Mucosa of rectum (tissue), 2 donors: Measurements from ENCODE around the gene CREB5.
"Not testable (repeated sequence)": the region's sequence is repeated elsewhere in the genome, so short reads cannot be mapped to it uniquely, and the experiment has no call there.

Experiments used
- H3K27ac ChIP-seq, 2 donors: one replicate each; pipeline ENCODE4 v1.7.0; 2013; ENCODE audit warnings: inconsistent platforms in 2 of 2, low read depth in 2 of 2, low read length in 2 of 2
- H3K27me3 ChIP-seq, 2 donors: one replicate each; pipeline ENCODE4 v1.7.0; 2013; ENCODE audit warnings: low read length in 2 of 2; ENCODE audit not compliant: control insufficient read depth in 2 of 2, insufficient read depth in 2 of 2
- H3K36me3 ChIP-seq, 2 donors: one replicate each; pipeline ENCODE4 v1.7.0; 2013; ENCODE audit warnings: low read length in 2 of 2; ENCODE audit not compliant: control insufficient read depth in 2 of 2, insufficient read depth in 2 of 2
- H3K4me1 ChIP-seq, 2 donors: one replicate each; pipeline ENCODE4 v1.7.0; 2013; ENCODE audit warnings: low read length in 2 of 2, mild to moderate bottlenecking in 1 of 2; ENCODE audit not compliant: control insufficient read depth in 2 of 2, insufficient read depth in 2 of 2
- H3K4me3 ChIP-seq, 2 donors: one replicate each; pipeline ENCODE4 v1.7.0; 2013; ENCODE audit warnings: low read length in 2 of 2
- H3K9ac ChIP-seq, 2 donors: one replicate each; pipeline ENCODE4 v1.7.0; 2013; ENCODE audit warnings: low read length in 2 of 2, low read depth in 1 of 2, mild to moderate bottlenecking in 1 of 2
- H3K9me3 ChIP-seq, 2 donors: one replicate each; pipeline ENCODE4 v1.7.0; 2013; ENCODE audit warnings: low read length in 2 of 2; ENCODE audit not compliant: control insufficient read depth in 2 of 2
- donor health status: healthy.
- donor health status: Normal muscosa, but diverticular disease.

CREB5 gene

GRCh38 chr7:28539289-28539981, 127.1 kb downstream of the CREB5 start:
- Histone ChIP-seq H3K27ac (no peak overlapping the region), H3K4me3 (no peak overlapping the region), H3K27me3 (peaks cover 2 to 14% of the 10 kb centered on the region in 2 donors), H3K36me3 (no peaks in the 10 kb centered on the region), H3K9ac (no peak overlapping the region), H3K9me3 (no peaks in the 10 kb centered on the region), H3K4me1 (no peaks in the 10 kb centered on the region)

- H3K36me3 ChIP-seq, result no peaks in the 10 kb centered on the region
- no peaks in the 10 kb centered on the region for H3K9me3 ChIP-seq
- no peak overlapping the region for H3K27ac ChIP-seq
- no peaks in the 10 kb centered on the region for H3K4me1 ChIP-seq
- H3K4me3 ChIP-seq, result no peak overlapping the region
- no peak overlapping the region for H3K9ac ChIP-seq
- peaks cover 4 to 8% of the 10 kb centered on the region in 2 donors for H3K27me3 ChIP-seq
Observed at GRCh38 chr7:28542410-28542809, 130.1 kb downstream of the CREB5 start.

- Histone ChIP-seq H3K27me3 (peaks cover 4 to 13% of the 10 kb centered on the region in 2 donors), H3K9ac (no peak overlapping the region), H3K27ac (no peak overlapping the region), H3K9me3 (no peaks in the 10 kb centered on the region), H3K4me1 (no peaks in the 10 kb centered on the region), H3K4me3 (no peak overlapping the region), H3K36me3 (no peaks in the 10 kb centered on the region)
Observed at GRCh38 chr7:28544453-28545117, 132.3 kb downstream of the CREB5 start.

GRCh38 chr7:28546067-28546466, 133.7 kb downstream of the CREB5 start:
- no peak overlapping the region for H3K9ac ChIP-seq

GRCh38 chr7:28547115-28547514, 134.8 kb downstream of the CREB5 start:
- Histone ChIP-seq H3K9ac (no peak overlapping the region), H3K9me3 (no peaks in the 10 kb centered on the region), H3K27ac (no peak overlapping the region), H3K4me3 (no peak overlapping the region), H3K27me3 (peaks cover 4 to 12% of the 10 kb centered on the region in 2 donors), H3K36me3 (no peaks in the 10 kb centered on the region), H3K4me1 (no peaks in the 10 kb centered on the region)

More at GRCh38 chr7:28546067-28546466, 133.7 kb downstream of the CREB5 start:
- Histone ChIP-seq H3K4me3 (no peak overlapping the region), H3K36me3 (no peaks in the 10 kb centered on the region), H3K9me3 (no peaks in the 10 kb centered on the region), H3K27ac (no peak overlapping the region), H3K4me1 (no peaks in the 10 kb centered on the region), H3K27me3 (peaks cover 4 to 13% of the 10 kb centered on the region in 2 donors)

- H3K4me3 ChIP-seq, result no peak overlapping the region
- no peak overlapping the region for H3K27ac ChIP-seq
- peaks cover 4 to 5% of the 10 kb centered on the region in 2 donors for H3K27me3 ChIP-seq
- no peaks in the 10 kb centered on the region for H3K36me3 ChIP-seq
- no peaks in the 10 kb centered on the region for H3K4me1 ChIP-seq
- H3K9ac ChIP-seq, result no peak overlapping the region
- H3K9me3 ChIP-seq, result no peaks in the 10 kb centered on the region
Observed at GRCh38 chr7:28548416-28548815, 136.1 kb downstream of the CREB5 start.

- H3K9me3 ChIP-seq, result no peaks in the 10 kb centered on the region
- H3K27me3 ChIP-seq, result peaks cover 0 to 5% of the 10 kb centered on the region in 2 donors
- H3K27ac ChIP-seq, result no peak overlapping the region
- H3K4me3 ChIP-seq, result no peak overlapping the region
- no peaks in the 10 kb centered on the region for H3K4me1 ChIP-seq
- H3K36me3 ChIP-seq, result no peaks in the 10 kb centered on the region
- H3K9ac ChIP-seq, result no peak overlapping the region
Observed at GRCh38 chr7:28549998-28550397, 137.7 kb downstream of the CREB5 start.

GRCh38 chr7:28550580-28551186, 138.4 kb downstream of the CREB5 start:
- Histone ChIP-seq H3K9me3 (no peaks in the 10 kb centered on the region), H3K4me1 (no peaks in the 10 kb centered on the region), H3K4me3 (no peak overlapping the region), H3K27me3 (peaks cover 0 to 5% of the 10 kb centered on the region in 2 donors), H3K9ac (no peak overlapping the region), H3K36me3 (no peaks in the 10 kb centered on the region), H3K27ac (no peak overlapping the region)

- Histone ChIP-seq H3K27ac (no peak overlapping the region), H3K9ac (no peak overlapping the region), H3K4me3 (no peak overlapping the region)
Observed at GRCh38 chr7:28551331-28551730, 139.0 kb downstream of the CREB5 start.

GRCh38 chr7:28551766-28552165, 139.4 kb downstream of the CREB5 start:
- H3K36me3 ChIP-seq, H3K27me3 ChIP-seq, H3K27ac ChIP-seq, H3K9me3 ChIP-seq, H3K4me1 ChIP-seq, H3K9ac ChIP-seq, H3K4me3 ChIP-seq: not testable (repeated sequence)

More at GRCh38 chr7:28551331-28551730, 139.0 kb downstream of the CREB5 start:
- no peaks in the 10 kb centered on the region for H3K36me3 ChIP-seq
- no peaks in the 10 kb centered on the region for H3K4me1 ChIP-seq
- no peaks in the 10 kb centered on the region for H3K9me3 ChIP-seq
- H3K27me3 ChIP-seq, result peaks cover 5 to 7% of the 10 kb centered on the region in 2 donors
